MM.1S (cell line): ENCODE data around the gene CLNK.

Source experiments
- DNase-seq: peaks from one replicate; pipeline ENCODE4 v3.0.0-alpha.2; 2015
- H2AFZ ChIP-seq: fragments of 300-600 bp; sonication (generic); 2 replicates; pipeline ENCODE4 v1.6.0; 2016; ENCODE audit warnings: antibody characterized with exemption, low read length
- H3F3A ChIP-seq: fragments of 300-600 bp; sonication (generic); 2 replicates; pipeline ENCODE4 v1.6.1; 2016; ENCODE audit warnings: mild to moderate bottlenecking, antibody characterized with exemption, low read length, moderate library complexity, mixed read lengths; ENCODE audit not compliant: insufficient read depth
- H3K27ac ChIP-seq: fragments of 300-600 bp; sonication (generic); 2 replicates; pipeline ENCODE4 v1.5.1; 2016; ENCODE audit warnings: mild to moderate bottlenecking, low read length
- H3K27me3 ChIP-seq: fragments of 300-600 bp; sonication (generic); replicated peaks from 2 replicates; pipeline ENCODE4 v1.6.0; 2016; ENCODE audit warnings: low read length; ENCODE audit not compliant: insufficient read depth
- H3K36me3 ChIP-seq: fragments of 300-600 bp; sonication (generic); replicated peaks from 2 replicates; pipeline ENCODE4 v1.6.1; 2016; ENCODE audit warnings: mild to moderate bottlenecking, low read length, mixed read lengths; ENCODE audit not compliant: insufficient read depth
- H3K4me1 ChIP-seq: fragments of 300-600 bp; sonication (generic); 2 replicates; pipeline ENCODE4 v1.6.1; 2016; ENCODE audit warnings: low read length, mixed read lengths
- H3K4me2 ChIP-seq: fragments of 300-600 bp; sonication (generic); 2 replicates; pipeline ENCODE4 v1.6.0; 2016; ENCODE audit warnings: low read depth, low read length
- H3K4me3 ChIP-seq: fragments of 300-600 bp; sonication (generic); 2 replicates; pipeline ENCODE4 v1.5.1; 2016; ENCODE audit warnings: low read length, mixed read lengths
- H3K79me2 ChIP-seq: fragments of 300-600 bp; sonication (generic); 2 replicates; pipeline ENCODE4 v1.6.1; 2016; ENCODE audit warnings: mixed run types, low read length, mixed read lengths
- H3K9ac ChIP-seq: fragments of 300-600 bp; sonication (generic); 2 replicates; pipeline ENCODE4 v1.6.1; 2016; ENCODE audit warnings: low read length, mixed read lengths
- H3K9me2 ChIP-seq: fragments of 300-600 bp; sonication (generic); replicated peaks from 2 replicates; pipeline ENCODE4 v1.6.1; 2016; ENCODE audit warnings: mild to moderate bottlenecking, low read length, mixed read lengths; ENCODE audit not compliant: insufficient read depth
- H3K9me3 ChIP-seq: fragments of 300-600 bp; sonication (generic); replicated peaks from 2 replicates; pipeline ENCODE4 v1.6.1; 2016; ENCODE audit warnings: mild to moderate bottlenecking, low read length, mixed read lengths; ENCODE audit not compliant: insufficient read depth
- H4K20me1 ChIP-seq: fragments of 300-600 bp; sonication (generic); 2 replicates; pipeline ENCODE4 v1.6.1; 2016; ENCODE audit warnings: mild to moderate bottlenecking, low read length, moderate library complexity, mixed read lengths; ENCODE audit not compliant: insufficient read depth
- EZH2 ChIP-seq: fragments of 300-600 bp; sonication (generic); optimal IDR thresholded peaks from 2 replicates; pipeline ENCODE3; 2017; ENCODE audit warnings: low read depth, mild to moderate bottlenecking, antibody characterized with exemption, low read length, mixed read lengths
- EZH2phosphoT487 ChIP-seq: fragments of 300-600 bp; sonication (generic); IDR thresholded peaks from 2 replicates; pipeline ENCODE4 v1.6.1; 2018; ENCODE audit warnings: antibody characterized with exemption, low read length
- TF ChIP-seq, protein P1 (sequence below): fragments of 300-600 bp; sonication (generic); IDR thresholded peaks from 2 replicates; pipeline ENCODE4 v1.5.1; 2016; ENCODE audit warnings: antibody characterized with exemption, low read length, mixed read lengths

Gene CLNK

DNA sequence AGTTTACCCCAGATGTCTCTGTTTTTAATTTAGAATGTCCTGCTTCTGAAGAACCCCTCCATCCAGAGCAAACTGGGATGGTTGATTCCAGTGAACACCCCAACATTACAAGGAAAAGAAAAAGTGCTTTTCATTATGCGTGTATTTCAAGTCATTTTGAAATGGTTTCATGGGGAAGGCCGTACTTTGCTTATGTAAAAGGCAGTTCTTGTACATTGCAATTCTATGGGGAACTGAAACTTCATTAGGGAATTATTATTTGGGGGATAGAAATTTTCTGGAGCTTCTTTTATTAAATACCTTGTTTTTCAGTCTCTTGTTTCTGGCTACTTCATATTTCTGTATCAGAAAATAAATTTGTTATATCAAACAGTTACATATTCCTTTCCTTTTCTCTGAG, 130.4 kb downstream of the CLNK start:
- DNase-seq: no peak
- no peaks in the 10 kb centered on the region for H3F3A ChIP-seq

DNA sequence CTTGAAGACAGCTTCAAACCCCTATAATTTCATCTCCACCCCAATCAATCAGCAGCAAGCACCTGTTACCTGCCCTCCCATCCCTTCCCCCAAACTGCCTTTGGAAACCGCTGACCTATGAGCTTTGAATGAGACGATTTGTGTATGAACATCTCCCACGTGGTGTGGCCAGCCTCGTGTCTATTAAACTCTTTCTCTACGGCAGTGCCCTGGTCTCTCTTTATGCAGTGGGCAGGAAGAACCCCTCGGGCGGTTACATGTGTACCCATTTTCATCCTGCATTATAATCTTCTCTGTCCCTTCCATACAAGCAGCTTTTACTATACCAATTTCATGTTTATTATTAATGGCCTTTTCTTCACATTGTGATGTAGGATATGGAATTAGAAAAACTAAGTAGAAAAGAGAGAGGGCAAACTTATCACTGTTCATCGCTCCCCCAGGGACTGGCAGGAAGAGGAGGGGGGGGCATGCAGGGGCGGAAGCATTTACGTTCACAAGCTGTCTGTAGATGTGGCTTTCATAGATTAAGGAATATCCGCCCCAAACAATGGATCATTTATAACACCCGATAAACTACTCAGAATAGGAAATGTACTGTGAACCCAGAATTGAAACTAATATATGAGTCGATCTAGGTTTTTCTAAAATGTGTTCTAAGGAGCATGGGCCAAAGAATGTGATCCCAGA, 131.8 kb downstream of the CLNK start:
- Histone ChIP-seq H4K20me1 (no peaks in the 10 kb centered on the region), H3K9me3 (no peaks in the 10 kb centered on the region), H3K79me2 (no peaks in the 10 kb centered on the region), H3K36me3 (no peaks in the 10 kb centered on the region), H3F3A (no peaks in the 10 kb centered on the region), H3K4me1 (no peaks in the 10 kb centered on the region), H2AFZ (no peak overlapping the region), H3K9me2 (no peaks in the 10 kb centered on the region), H3K9ac (no peak overlapping the region), H3K4me3 (no peak overlapping the region), H3K4me2 (no peak overlapping the region), H3K27ac (no peak overlapping the region), H3K27me3 (no peaks in the 10 kb centered on the region)
- DNase-seq: no peak
- TF ChIP-seq, protein P1, sequence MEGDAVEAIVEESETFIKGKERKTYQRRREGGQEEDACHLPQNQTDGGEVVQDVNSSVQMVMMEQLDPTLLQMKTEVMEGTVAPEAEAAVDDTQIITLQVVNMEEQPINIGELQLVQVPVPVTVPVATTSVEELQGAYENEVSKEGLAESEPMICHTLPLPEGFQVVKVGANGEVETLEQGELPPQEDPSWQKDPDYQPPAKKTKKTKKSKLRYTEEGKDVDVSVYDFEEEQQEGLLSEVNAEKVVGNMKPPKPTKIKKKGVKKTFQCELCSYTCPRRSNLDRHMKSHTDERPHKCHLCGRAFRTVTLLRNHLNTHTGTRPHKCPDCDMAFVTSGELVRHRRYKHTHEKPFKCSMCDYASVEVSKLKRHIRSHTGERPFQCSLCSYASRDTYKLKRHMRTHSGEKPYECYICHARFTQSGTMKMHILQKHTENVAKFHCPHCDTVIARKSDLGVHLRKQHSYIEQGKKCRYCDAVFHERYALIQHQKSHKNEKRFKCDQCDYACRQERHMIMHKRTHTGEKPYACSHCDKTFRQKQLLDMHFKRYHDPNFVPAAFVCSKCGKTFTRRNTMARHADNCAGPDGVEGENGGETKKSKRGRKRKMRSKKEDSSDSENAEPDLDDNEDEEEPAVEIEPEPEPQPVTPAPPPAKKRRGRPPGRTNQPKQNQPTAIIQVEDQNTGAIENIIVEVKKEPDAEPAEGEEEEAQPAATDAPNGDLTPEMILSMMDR: no peak
- TF ChIP-seq EZH2phosphoT487: no peak
- TF ChIP-seq EZH2: no peak

More for the DNA sequence above, 130.4 kb downstream of the CLNK start:
- Histone ChIP-seq H2AFZ (no peak overlapping the region), H4K20me1 (no peaks in the 10 kb centered on the region), H3K4me2 (no peak overlapping the region), H3K27ac (no peak overlapping the region), H3K9me3 (no peaks in the 10 kb centered on the region), H3K4me1 (no peaks in the 10 kb centered on the region), H3K9me2 (no peaks in the 10 kb centered on the region), H3K4me3 (no peak overlapping the region), H3K36me3 (no peaks in the 10 kb centered on the region), H3K79me2 (no peaks in the 10 kb centered on the region), H3K9ac (no peak overlapping the region), H3K27me3 (no peaks in the 10 kb centered on the region)
- TF ChIP-seq EZH2 (no peak), EZH2phosphoT487 (no peak)
- TF ChIP-seq, protein P1: no peak

DNA sequence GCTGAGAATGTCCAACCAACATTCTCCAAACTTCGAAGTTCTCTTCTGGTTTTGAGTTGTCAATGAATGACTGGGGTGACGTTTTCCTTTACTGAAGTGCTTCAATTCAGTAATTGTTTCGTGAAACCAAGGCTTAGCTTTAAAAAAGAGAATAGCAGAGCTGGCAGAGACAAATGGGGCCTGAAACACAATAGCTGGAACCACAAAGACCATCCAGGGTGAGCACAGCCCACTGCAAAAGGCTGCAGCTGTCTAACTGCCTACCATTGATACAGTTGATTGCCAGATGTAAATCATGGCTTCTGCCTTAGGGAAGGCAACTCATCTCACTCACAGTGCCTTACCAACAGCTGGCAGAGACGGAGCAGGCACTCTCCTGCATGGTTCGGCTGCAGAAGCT, 148.7 kb downstream of the CLNK start:
- H3K27me3 ChIP-seq: no peaks in the 10 kb centered on the region

More for the DNA sequence above, 148.7 kb downstream of the CLNK start:
- H2AFZ ChIP-seq: no peak overlapping the region
- H3K36me3 ChIP-seq: no peaks in the 10 kb centered on the region
- no peaks in the 10 kb centered on the region for H3F3A ChIP-seq
- TF ChIP-seq EZH2: no peak
- TF ChIP-seq EZH2phosphoT487: no peak
- TF ChIP-seq, protein P1: no peak
- H3K4me1 ChIP-seq: 0 out of 2 replicates have a peak, but pooled peaks cover 5% of the 10 kb centered on the region
- H3K4me2 ChIP-seq: no peak overlapping the region
- DNase-seq: no peak
- H3K27ac ChIP-seq: no peak overlapping the region
- no peaks in the 10 kb centered on the region for H4K20me1 ChIP-seq
- no peaks in the 10 kb centered on the region for H3K9me2 ChIP-seq
- no peaks in the 10 kb centered on the region for H3K79me2 ChIP-seq
- no peak overlapping the region for H3K9ac ChIP-seq
- H3K4me3 ChIP-seq: no peak overlapping the region
- no peaks in the 10 kb centered on the region for H3K9me3 ChIP-seq
